SK-N-SH (cell line): ENCODE data around the gene DCLK1. TPM values are rescaled to one million over a fixed set of nuclear protein-coding genes. Genes with fewer than 3 reads are reported as not detected.

Source experiments
- CTCF ChIA-PET: fragments of 300-600, 350-600 bp; formaldehyde crosslinking; extraction: SDS; loops from one replicate; lab custom pipeline; 2021; lab: Yijun Ruan, JAX
- POLR2A ChIA-PET: fragments of 350-600 bp; sonication (Branson Sonifier 250); formaldehyde crosslinking; extraction: SDS; loops from one replicate; lab custom pipeline; 2020; ENCODE audit warnings: antibody characterized with exemption, inconsistent platforms; lab: Yijun Ruan, JAX
- DNase-seq: peaks from one replicate; pipeline ENCODE4 v3.0.0; 2012
- H2AFZ ChIP-seq: fragments of 200-600 bp; sonication (generic); 2 replicates; pipeline ENCODE4 v1.8.1; 2016; ENCODE audit warnings: antibody characterized with exemption, mild to moderate bottlenecking, low read depth
- H3F3A ChIP-seq: fragments of 200-600 bp; sonication (generic); replicated peaks from 2 replicates; pipeline ENCODE3; 2016; ENCODE audit warnings: antibody characterized with exemption, mild to moderate bottlenecking; ENCODE audit not compliant: insufficient read depth
- H3K27ac ChIP-seq, 2 experiments: fragments of 200-500 bp in 1 of 2; fragments of 200-600 bp in 1 of 2; sonication (Bioruptor generic) in 1 of 2; sonication (generic), shearing (Covaris generic) in 1 of 2; 2 replicates each; pipeline versions ENCODE4 v1.5.1 to v1.6.1; 2014 to 2016; ENCODE audit warnings: low read depth in 2 of 2, inconsistent platforms in 1 of 2, low read length in 1 of 2, mild to moderate bottlenecking in 1 of 2, mixed read lengths in 1 of 2
- H3K27me3 ChIP-seq: fragments of 200-600 bp; sonication (generic), shearing (Covaris generic); 2 replicates; pipeline ENCODE4 v1.6.1; 2016; ENCODE audit warnings: mixed run types; ENCODE audit not compliant: insufficient read depth
- H3K36me3 ChIP-seq, 2 experiments: fragments of 200-500 bp in 1 of 2; fragments of 200-600 bp in 1 of 2; sonication (Bioruptor generic) in 1 of 2; sonication (generic) in 1 of 2; replicated peaks in 1 of 2; 2 replicates each; pipeline versions ENCODE3 to v1.5.1; 2014 to 2016; ENCODE audit warnings: low read length in 1 of 2, mild to moderate bottlenecking in 1 of 2; ENCODE audit not compliant: insufficient read depth in 2 of 2, control insufficient read depth in 1 of 2
- H3K4me1 ChIP-seq, 2 experiments: fragments of 200-500 bp in 1 of 2; fragments of 200-600 bp in 1 of 2; sonication (Bioruptor generic) in 1 of 2; sonication (generic), shearing (Covaris generic) in 1 of 2; 2 replicates each; pipeline versions ENCODE4 v1.5.1 to v1.6.1; 2014 to 2016; ENCODE audit warnings: low read depth in 1 of 2, low read length in 1 of 2, mixed run types in 1 of 2; ENCODE audit not compliant: insufficient read depth in 2 of 2, control insufficient read depth in 1 of 2
- H3K4me2 ChIP-seq: fragments of 200-600 bp; sonication (generic), shearing (Covaris generic); 2 replicates; pipeline ENCODE4 v1.6.1; 2017; ENCODE audit warnings: mixed run types
- H3K4me3 ChIP-seq, 2 experiments: fragments of 200-500 bp in 1 of 2; fragments of 200-600 bp in 1 of 2; sonication (Bioruptor generic) in 1 of 2; sonication (generic), shearing (Covaris generic) in 1 of 2; 2 replicates each; pipeline versions ENCODE4 v1.5.1 to v1.8.1; 2014 to 2016; ENCODE audit warnings: low read depth in 2 of 2, inconsistent platforms in 1 of 2, low read length in 1 of 2, mild to moderate bottlenecking in 1 of 2, mixed read lengths in 1 of 2, moderate library complexity in 1 of 2
- H3K79me2 ChIP-seq: fragments of 200-600 bp; sonication (generic); 2 replicates; pipeline ENCODE4 v1.8.1; 2017; ENCODE audit warnings: mild to moderate bottlenecking; ENCODE audit not compliant: insufficient read depth
- H3K9ac ChIP-seq: fragments of 200-600 bp; sonication (generic); 2 replicates; pipeline ENCODE4 v1.6.1; 2017; ENCODE audit warnings: mixed run types
- H3K9me2 ChIP-seq: fragments of 200-600 bp; sonication (generic); 2 replicates; pipeline ENCODE4 v1.6.1; 2017; ENCODE audit warnings: mixed run types
- H3K9me3 ChIP-seq: fragments of 200-600 bp; sonication (generic); 2 replicates; pipeline ENCODE4 v1.6.1; 2017; ENCODE audit warnings: mixed run types, mild to moderate bottlenecking, moderate library complexity
- H4K20me1 ChIP-seq: fragments of 200-600 bp; sonication (generic); 2 replicates; pipeline ENCODE4 v1.6.1; 2017; ENCODE audit warnings: mild to moderate bottlenecking, mixed run types; ENCODE audit not compliant: insufficient read depth
- ELF1 ChIP-seq: IDR thresholded peaks from 2 replicates; pipeline ENCODE4 v1.4.0; 2012
- EP300 ChIP-seq, 2 experiments: IDR thresholded peaks; 2 replicates each; pipeline versions ENCODE4 v1.4.0 to v1.6.1; 2012; ENCODE audit warnings: borderline replicate concordance in 1 of 2, low read depth in 1 of 2, low read length in 1 of 2
- FOSL2 ChIP-seq: IDR thresholded peaks from 2 replicates; pipeline ENCODE4 v1.4.0; 2012; ENCODE audit warnings: low read depth, mild to moderate bottlenecking, moderate library complexity, borderline replicate concordance
- FOXJ3 ChIP-seq: sonication (generic); formaldehyde crosslinking; IDR thresholded peaks from 2 replicates; pipeline ENCODE4 v1.5.1; 2020; ENCODE audit warnings: mild to moderate bottlenecking, missing genetic modification reagents
- FOXM1 ChIP-seq: IDR thresholded peaks from 2 replicates; pipeline ENCODE4 v1.4.0; 2012; ENCODE audit warnings: low read depth, mild to moderate bottlenecking
- GABPA ChIP-seq: IDR thresholded peaks from 2 replicates; pipeline ENCODE4 v1.4.0; 2012; ENCODE audit warnings: low read depth, mild to moderate bottlenecking
- GATA2 ChIP-seq: sonication (generic); formaldehyde crosslinking; IDR thresholded peaks from 2 replicates; pipeline ENCODE4 v1.5.0; 2020; ENCODE audit warnings: mild to moderate bottlenecking, missing genetic modification reagents
- JUND ChIP-seq: IDR thresholded peaks from 2 replicates; pipeline ENCODE4 v1.4.0; 2012
- MEF2A ChIP-seq: IDR thresholded peaks from 2 replicates; pipeline ENCODE4 v1.4.0; 2012; ENCODE audit warnings: low read depth, borderline replicate concordance
- NFIC ChIP-seq: IDR thresholded peaks from 2 replicates; pipeline ENCODE4 v1.4.0; 2012; ENCODE audit warnings: borderline replicate concordance
- NRF1 ChIP-seq: IDR thresholded peaks from 2 replicates; pipeline ENCODE4 v1.6.1; 2012; ENCODE audit warnings: low read depth, mild to moderate bottlenecking, low read length
- PBX3 ChIP-seq: IDR thresholded peaks from 2 replicates; pipeline ENCODE4; 2012
- POLR2AphosphoS5 ChIP-seq: IDR thresholded peaks from 2 replicates; pipeline ENCODE4 v1.6.1; 2012; ENCODE audit warnings: low read depth, low read length
- RFX5 ChIP-seq: IDR thresholded peaks from 2 replicates; pipeline ENCODE4 v1.6.1; 2012; ENCODE audit warnings: mild to moderate bottlenecking, improper control_type of control experiment, low read length
- TAF1 ChIP-seq: IDR thresholded peaks from 2 replicates; pipeline ENCODE4 v1.6.1; 2012; ENCODE audit warnings: low read depth, mild to moderate bottlenecking, low read length, moderate library complexity, borderline replicate concordance
- TCF12 ChIP-seq: IDR thresholded peaks from 2 replicates; pipeline ENCODE4 v1.4.0; 2012
- TEAD4 ChIP-seq: IDR thresholded peaks from 2 replicates; pipeline ENCODE4 v1.4.0; 2012; ENCODE audit warnings: mild to moderate bottlenecking, borderline replicate concordance; ENCODE audit not compliant: insufficient read depth
- WGBS: methylation state at CpG from one replicate; pipeline ENCODE4 v1.1.6; 2017; ENCODE audit warnings: low lambda C conversion rate; 5-methylcytosine and 5-hydroxymethylcytosine counted together
- polyA plus RNA-seq, 3 experiments: library from polyadenylated mRNA; depleted of rRNA; stranded (reverse); fragments of >200 nt; gene quantifications; 2 replicates each; pipeline ENCODE4 v1.2.3, GENCODE V29; 2012
- TF ChIP-seq, protein P1 (sequence below): IDR thresholded peaks from 2 replicates; pipeline ENCODE4 v1.4.0; 2012; ENCODE audit warnings: low read depth
- TF ChIP-seq, protein P2 (sequence below): IDR thresholded peaks from 2 replicates; pipeline ENCODE4 v1.4.0; 2012; ENCODE audit warnings: low read depth, borderline replicate concordance
- TF ChIP-seq, protein P3 (sequence below): fragments of 150-350 bp; IDR thresholded peaks from 2 replicates; pipeline ENCODE4 v1.6.1; 2016; ENCODE audit warnings: mild to moderate bottlenecking, low read depth, low read length

The DCLK1 gene
- polyA plus RNA-seq, 1 of the 3 experiments (the other 2 are of a cell fraction): 1.1 TPM

- no peaks in the 10 kb centered on the region for H3K79me2 ChIP-seq
- no peaks in the 10 kb centered on the region for H3K36me3 ChIP-seq
- H3K4me3 ChIP-seq: peak overlapping the region in 1 of 2 experiments; percentile 20; a peak in 1 of 4 replicates
- H3K4me1 ChIP-seq: peaks cover 14 to 15% of the 10 kb centered on the region in 2 experiments; a peak in 3 of 4 replicates
- no peaks in the 10 kb centered on the region for H3K9me2 ChIP-seq
- peak; percentile 20 for DNase-seq
- no peaks in the 10 kb centered on the region for H3K27me3 ChIP-seq
- ChIA-PET CTCF (no interaction called here), POLR2A (no interaction called here)
- H3K4me2 ChIP-seq: peak overlapping the region; percentile 67
- peaks cover 12% of the 10 kb centered on the region for H3F3A ChIP-seq
- H3K9ac ChIP-seq: peak overlapping the region; percentile 34; the same call in 1 of the 2 replicates
- H3K9me3 ChIP-seq: no peaks in the 10 kb centered on the region
- H2AFZ ChIP-seq: peak overlapping the region; percentile 23
- H3K27ac ChIP-seq: peak overlapping the region; percentile 55 to 93
- no peaks in the 10 kb centered on the region for H4K20me1 ChIP-seq
- 9% methylated on average over 8 of the region's 8 CpGs for WGBS
- TF ChIP-seq POLR2AphosphoS5 (peak; percentile 52; the same call in 1 of the 2 replicates), TEAD4 (peak; percentile 73), NRF1 (no peak), FOXJ3 (CRISPR knock-in tag) (no peak), FOXM1 (0 out of 2 replicates have a peak, but pooled peaks have one; percentile 8), ELF1 (peak; percentile 50; the same call in 1 of the 2 replicates), MEF2A (peak; percentile 62; the same call in 1 of the 2 replicates), NFIC (peak; percentile 92), TAF1 (0 out of 2 replicates have a peak, but pooled peaks have one; percentile 8), TCF12 (peak; percentile 91), EP300 (IDR thresholded peaks at IDR 0.05; ENCODE audit: borderline replicate concordance in 1 of 2, low read depth in 1 of 2, low read length in 1 of 2) (peak; percentile 53 to 86; a peak in 3 of 4 replicates), FOSL2 (peak; percentile 81), JUND (peak; percentile 86), RFX5 (no peak), PBX3 (peak; percentile 73), GATA2 (CRISPR knock-in tag) (no peak), GABPA (peak; percentile 13; the same call in 1 of the 2 replicates)
- TF ChIP-seq, protein P1, sequence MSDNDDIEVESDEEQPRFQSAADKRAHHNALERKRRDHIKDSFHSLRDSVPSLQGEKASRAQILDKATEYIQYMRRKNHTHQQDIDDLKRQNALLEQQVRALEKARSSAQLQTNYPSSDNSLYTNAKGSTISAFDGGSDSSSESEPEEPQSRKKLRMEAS: 0 out of 2 replicates have a peak, but pooled peaks have one; percentile 42
- TF ChIP-seq, protein P2, sequence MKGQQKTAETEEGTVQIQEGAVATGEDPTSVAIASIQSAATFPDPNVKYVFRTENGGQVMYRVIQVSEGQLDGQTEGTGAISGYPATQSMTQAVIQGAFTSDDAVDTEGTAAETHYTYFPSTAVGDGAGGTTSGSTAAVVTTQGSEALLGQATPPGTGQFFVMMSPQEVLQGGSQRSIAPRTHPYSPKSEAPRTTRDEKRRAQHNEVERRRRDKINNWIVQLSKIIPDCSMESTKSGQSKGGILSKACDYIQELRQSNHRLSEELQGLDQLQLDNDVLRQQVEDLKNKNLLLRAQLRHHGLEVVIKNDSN: no peak
- TF ChIP-seq, protein P3, sequence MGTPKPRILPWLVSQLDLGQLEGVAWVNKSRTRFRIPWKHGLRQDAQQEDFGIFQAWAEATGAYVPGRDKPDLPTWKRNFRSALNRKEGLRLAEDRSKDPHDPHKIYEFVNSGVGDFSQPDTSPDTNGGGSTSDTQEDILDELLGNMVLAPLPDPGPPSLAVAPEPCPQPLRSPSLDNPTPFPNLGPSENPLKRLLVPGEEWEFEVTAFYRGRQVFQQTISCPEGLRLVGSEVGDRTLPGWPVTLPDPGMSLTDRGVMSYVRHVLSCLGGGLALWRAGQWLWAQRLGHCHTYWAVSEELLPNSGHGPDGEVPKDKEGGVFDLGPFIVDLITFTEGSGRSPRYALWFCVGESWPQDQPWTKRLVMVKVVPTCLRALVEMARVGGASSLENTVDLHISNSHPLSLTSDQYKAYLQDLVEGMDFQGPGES: no peak
Measured at GRCh38 chr13:36030670-36031331, 100.4 kb downstream of the DCLK1 start.
